ENCODE measurements around the gene IGF1. TPM values are rescaled to one million over a fixed set of nuclear protein-coding genes. Genes with fewer than 3 reads are reported as not detected.

Gene IGF1
- 10 to 100 TPM; 61.6 to 75.9 TPM for total RNA-seq
- long read RNA-seq, full-length matches to known transcripts, result 13 of 18 reads
- long read RNA-seq, partial matches to known transcripts, result 0 of 18 reads
- long read RNA-seq, other reads (novel, unspliced or antisense), result 5 of 18 reads

DNA sequence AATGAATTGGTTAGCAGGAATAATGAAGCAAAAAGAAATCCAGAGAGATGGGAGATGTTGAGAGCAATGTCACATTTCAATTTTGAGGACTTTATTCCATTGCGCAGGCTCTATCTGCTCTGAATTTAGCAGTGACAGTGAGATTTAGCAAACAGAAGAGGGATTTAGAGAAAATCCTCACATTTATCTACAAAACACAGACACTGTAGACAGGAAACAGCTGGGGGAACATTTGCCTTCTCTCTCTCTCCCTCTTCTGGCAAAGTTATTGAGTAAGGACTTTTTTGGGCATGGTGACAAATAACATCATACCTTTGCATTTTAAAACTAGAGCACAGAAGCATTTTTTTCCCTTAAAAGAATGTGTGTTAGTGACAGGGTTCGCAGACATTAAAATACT is at the start of gene IGF1:
Gene IGF1 (minus strand): TSS at position 158 of the 400 bp plus-strand sequence. CDS start 182 bp downstream, outside the sequence.
- ATAC-seq (peak; percentile 54 to 74), DNase-seq (no peak)
- intact Hi-C loops (cut with DNase I), result loop anchor here (5.0 to 10.0 kb wide), 3 partner anchors 136 to 543 kb away; no protein-coding TSS in a partner anchor

DNA sequence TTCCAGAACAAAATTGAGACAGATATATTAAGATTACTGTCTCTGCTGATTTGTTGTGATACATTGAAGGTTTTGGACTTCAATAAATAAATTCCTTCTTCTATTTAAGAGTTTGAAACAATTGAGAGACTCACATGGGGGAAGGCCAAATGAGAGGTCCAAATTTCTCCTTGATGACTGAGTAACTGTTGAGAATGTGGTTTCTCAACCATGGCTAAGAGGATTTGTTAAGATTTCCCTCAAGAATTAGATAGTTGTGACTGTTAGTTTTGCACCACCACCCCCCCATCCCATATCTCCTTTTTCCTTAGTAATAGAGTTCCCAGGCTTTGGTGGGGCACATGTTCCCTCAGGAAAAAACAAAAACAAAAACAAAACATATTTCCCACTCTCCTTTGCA is 47.7 kb upstream of the IGF1 start:
- no peak for ATAC-seq
- no peak for DNase-seq
- intact Hi-C loops (cut with DNase I), result no loop called here

DNA sequence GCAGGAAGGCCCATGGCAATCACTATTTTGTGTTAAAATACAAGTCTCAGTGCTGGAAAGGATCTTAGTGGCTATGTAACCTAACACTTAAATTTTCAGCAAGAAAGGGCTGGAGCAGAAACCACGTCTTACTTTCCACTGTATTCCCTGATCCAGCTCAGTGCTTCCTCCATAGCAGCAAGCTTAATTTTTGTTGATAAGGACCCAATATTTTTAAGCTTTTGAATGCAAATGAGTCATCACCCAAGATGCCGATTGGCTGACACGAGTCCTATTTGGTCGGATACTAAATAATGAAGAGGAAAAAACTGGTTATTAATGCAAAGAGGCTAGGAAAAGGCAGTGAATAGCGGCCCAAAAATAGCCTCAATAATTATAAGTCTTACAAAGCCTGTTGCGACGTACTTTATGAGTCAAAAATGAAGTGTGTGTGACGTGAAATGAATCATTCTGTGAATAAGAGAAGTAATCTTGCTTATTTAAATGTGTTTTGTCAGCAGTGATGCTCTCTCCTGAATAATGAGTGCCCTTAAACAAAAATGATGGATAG is 46.9 kb upstream of the IGF1 start:
- DNase-seq, result no peak
- intact Hi-C loops (cut with DNase I), result no loop called here
- peak in 1 of 2 donors; percentile 30 for ATAC-seq

DNA sequence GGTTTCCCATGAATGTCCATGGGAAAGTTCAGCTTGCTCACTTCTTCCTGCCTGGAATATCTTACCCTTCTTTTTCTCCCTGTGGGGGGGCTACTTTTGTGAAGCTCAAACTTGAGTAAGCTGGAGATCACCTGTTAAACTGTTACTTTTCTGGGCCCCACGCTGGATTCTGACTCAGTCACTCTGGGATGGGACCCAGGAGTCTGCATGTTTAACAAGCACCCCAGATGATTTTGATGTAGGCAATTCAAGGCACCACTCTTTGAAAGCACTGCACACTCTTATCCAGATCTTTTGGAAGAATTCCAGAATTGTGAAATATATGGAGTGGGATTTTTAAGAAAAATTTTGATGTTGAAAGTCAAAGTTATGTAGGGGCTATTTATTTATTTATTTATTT is 46.3 kb upstream of the IGF1 start:
- ATAC-seq (no peak), DNase-seq (no peak)
- intact Hi-C loops (cut with DNase I), result no loop called here

DNA sequence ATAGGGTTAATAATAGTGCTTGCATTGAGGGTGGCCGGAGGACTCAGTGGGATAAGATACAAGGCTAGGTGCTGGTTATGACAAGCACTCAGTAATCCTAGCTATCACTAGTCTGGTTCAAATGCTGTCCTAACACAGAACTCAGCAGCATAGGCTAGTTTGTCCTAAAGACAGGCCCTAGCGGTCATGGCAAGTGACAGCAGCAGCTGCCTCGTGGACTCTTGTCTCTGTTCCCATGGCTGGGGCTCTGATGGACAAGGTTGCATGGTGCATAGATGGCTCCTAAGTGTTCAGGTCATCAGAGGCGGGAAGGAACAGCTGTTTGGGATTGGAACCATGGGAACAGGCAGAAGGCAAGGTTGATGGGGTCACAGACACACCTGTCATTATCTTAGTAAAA is 42.4 kb upstream of the IGF1 start:
- ATAC-seq (no peak), DNase-seq (no peak)
- intact Hi-C loops (cut with DNase I), result no loop called here

DNA sequence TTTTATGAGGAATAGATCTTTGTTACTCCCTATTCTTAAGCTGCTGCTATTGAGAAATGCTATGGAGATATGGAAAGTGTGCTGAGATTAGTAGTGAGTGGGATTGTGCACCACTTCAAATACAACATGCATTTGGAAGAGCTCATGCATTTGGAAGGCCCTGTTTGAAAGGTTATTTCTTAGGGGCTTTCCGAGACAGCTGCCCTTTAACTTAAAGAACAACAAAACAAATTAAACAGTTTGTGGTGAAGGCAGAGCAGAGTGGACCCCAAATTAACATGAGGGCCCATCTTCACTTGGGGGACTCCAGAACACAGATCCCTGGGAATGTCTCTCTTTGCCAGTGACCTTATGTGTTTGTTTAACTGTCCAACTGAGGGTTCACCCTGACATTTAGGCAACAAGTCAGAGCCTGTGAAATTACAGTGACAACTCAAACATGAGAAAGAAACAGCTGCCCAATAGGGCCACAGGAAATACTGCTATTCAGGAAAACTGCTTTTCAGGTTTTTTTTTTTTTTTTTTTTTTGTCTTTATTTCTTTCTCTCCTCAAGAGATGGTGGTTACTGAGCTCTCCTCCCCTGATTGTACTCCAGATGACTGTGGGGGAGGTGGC is 41.4 kb upstream of the IGF1 start:
- no peak for ATAC-seq
- intact Hi-C loops (cut with DNase I), result no loop called here

DNA sequence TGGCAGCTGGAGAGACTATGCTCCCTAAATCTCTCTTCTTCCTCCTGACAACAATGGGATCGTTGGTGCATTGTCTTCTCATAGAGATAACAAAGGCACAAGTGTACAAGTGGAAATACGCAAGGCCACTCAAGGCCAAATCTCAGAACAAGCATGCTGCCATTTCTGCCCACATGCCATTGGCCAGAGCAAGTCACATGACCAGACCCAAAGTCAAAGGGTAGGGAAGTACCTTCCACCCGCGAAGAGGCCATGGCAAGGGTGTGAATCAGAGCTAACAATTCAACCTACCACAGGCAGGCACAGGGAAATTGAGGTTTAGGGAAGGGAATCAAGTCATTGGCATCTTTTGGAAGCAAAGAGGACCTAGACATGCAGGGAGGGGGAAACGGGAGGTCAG is 38.5 kb upstream of the IGF1 start:
- DNase-seq (no peak), ATAC-seq (no peak)
- intact Hi-C loops (cut with DNase I), result no loop called here

More for the DNA sequence above, 41.4 kb upstream of the IGF1 start:
- no peak for DNase-seq

DNA sequence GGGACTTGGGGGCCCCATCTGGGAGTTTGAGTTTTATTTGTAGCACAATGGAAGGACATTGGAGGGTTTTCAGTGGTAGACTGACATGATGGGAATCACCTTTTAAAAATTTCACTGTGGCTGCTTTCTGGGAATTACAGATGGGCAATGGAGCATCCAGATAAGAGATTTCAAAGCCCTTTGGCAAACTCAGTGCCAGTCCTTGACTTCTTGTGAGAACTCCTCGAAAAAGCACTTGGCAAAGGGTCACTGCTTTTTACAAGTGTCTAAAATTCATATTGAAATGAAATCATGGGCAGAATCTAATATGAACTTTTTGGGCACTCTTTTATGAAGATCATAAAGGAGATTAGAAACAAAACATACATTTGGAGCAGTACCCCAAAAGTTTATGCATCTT is 34.3 kb upstream of the IGF1 start:
- DNase-seq, result no peak
- ATAC-seq, result no peak
- intact Hi-C loops (cut with DNase I), result no loop called here

DNA sequence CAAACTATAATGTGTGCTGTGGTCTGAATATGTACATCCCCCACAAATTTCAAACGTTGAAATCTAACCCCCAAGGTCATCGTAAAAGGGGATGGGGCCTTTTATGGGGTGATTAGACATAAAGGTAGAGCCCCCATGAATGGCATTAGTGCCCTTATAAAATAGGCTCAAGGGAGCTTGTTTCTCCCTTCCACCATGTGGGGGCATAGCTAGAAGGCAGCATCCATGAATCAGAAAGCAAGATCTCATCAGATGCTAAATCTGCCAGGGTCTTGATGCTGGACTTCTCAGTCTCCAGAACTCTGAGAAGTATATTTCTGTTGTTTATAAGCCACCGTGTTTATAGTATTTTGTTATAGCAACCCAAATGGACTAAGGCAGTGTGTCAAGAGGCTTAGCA is 33.4 kb upstream of the IGF1 start:
- ATAC-seq, result no peak

DNA sequence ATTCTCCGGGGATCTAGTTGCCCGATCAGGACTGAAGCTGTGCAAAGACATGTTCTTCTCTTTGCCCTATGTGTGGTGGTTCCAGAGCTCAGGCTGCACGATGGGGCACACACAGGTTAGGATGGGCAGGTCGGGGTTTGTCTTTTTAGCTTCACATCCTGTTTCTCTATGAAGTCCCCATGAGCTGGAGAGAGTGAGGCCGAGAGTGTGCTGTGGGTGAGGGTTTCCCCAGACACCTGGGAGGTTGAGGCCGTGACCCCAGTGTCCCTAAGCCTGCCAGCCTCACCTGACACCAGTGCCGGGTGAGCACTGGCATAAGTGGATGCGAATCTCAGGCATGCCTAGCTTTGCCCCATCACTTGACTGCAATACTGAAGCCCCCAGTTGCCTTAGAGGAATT is 32.9 kb upstream of the IGF1 start:
- ATAC-seq, result no peak
- DNase-seq, result no peak
- intact Hi-C loops (cut with DNase I), result no loop called here

More for the DNA sequence above, 33.4 kb upstream of the IGF1 start:
- intact Hi-C loops (cut with DNase I), result no loop called here
- DNase-seq, result no peak

DNA sequence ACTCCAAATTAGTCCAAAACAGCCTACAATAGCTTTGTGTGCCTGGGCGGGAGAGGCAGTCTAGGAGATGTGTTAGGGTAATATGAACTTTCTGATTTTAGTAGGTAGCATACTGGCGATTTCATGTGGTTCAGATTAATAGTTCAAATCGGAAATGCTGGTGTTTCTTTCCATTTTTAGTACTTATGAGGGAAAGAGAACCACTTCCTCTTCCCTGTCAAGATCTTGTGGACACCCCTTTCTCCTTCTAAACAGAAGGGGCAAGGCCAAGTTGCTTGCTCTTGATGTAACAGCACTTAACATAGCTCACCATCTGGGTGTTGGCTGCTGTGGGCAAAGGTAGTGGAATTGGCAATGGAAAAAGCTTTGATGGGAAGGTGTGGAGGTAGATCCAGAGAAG is 32.2 kb upstream of the IGF1 start:
- intact Hi-C loops (cut with DNase I), result no loop called here
- DNase-seq (no peak), ATAC-seq (no peak)

DNA sequence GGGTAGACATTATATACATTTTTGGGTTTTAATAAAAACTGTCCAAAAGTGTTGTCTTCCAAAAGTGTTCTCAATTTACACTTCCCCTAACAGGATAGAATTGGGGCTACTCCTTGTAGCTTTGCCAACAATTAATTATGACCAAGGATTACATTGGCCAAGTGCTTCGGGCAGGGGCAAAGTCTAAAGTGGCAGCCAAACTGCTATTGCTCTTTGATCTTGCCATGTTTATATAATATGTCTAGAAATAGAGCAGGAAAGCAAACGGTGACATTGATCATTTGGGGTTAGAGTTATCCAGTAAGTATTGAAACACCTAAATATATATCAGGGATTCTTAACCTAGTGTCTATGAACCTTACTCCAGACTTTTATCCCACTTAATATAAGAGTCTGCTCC is 31.2 kb upstream of the IGF1 start:
- ATAC-seq, result no peak
- intact Hi-C loops (cut with DNase I), result no loop called here
- DNase-seq, result no peak

DNA sequence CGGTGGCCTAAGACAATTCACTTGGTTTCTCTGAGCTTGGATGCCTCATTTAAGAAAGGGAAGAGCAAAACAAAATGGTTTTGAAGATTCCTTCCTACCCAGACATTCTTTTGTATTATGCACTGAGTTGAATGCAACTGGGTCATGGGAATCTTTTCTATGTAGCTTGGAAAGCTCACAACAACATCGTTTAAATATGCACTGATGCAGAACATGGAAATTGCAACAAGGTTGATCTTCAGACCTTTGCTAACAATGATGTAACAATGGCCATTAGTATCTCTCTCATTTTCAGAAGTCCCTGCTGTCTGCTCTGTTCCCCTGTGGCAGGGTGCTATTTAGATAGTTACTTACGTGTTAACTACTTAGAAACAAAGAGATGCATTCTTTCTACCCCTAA is 30.1 kb upstream of the IGF1 start:
- DNase-seq (no peak), ATAC-seq (no peak)
- intact Hi-C loops (cut with DNase I), result no loop called here

DNA sequence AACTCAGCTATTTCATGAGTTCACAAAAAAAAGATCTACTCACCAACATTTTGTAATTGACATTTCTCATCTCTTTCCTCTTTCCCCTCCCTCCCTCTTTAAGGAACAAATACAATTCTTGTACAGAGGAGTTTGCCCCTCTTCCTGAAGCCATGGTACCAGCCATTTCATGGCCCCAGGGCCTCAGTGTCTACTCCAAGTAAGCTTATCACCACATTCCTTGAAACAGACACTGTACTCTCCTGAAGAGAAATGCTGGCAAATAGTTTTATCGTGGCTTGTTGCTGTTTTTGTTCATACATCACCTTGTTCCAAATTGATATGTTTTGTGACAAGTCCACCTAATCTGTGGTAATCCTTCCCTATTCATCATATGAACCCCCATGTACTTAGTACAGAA is 29.7 kb upstream of the IGF1 start:
- intact Hi-C loops (cut with DNase I), result no loop called here
- ATAC-seq, result no peak

DNA sequence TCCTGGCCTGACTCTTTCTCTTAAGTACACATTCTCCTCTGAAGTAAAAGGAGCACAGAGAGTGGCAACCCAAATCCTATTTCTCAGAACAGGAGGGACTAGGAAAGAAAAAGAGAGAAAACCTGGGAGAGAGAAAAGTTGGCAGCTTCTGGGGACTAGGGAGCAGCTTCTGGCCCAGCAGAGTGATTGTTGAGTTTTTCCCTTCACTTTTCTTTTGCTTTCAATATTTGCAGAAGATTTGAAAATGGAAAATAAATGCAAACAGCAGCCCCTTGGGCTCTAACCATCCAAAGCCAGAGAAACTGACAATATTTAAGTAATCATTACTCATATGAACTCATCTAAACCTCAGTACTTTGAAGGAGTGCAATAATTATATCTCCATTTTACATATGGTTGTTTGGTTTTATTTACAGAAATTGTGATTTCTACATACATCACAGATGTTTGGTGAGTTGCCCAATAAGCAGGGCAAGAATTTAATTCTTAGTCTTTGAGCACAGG is 28.8 kb upstream of the IGF1 start:
- no peak for DNase-seq
- intact Hi-C loops (cut with DNase I), result no loop called here
- ATAC-seq, result no peak

More for the DNA sequence above, 29.7 kb upstream of the IGF1 start:
- DNase-seq, result no peak

DNA sequence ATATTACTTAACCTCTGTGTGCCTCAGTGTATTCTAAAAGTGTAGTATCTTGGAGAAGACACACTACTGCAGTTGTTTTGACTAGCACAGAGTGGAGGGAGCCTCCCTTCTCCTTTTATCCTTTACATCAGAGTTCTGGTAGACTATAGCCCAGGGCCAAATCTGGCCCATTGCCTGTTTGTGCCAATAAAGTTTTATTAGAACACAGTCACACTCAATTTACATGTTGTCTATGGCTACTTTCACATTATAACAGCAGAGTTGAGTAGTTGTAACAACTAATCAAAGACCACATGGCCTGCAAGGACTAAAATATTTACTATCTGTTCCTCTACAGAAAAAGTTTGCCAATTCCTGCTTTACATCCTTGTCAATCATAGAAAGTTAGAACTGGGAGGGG is 27.7 kb upstream of the IGF1 start:
- intact Hi-C loops (cut with DNase I), result no loop called here
- no peak for DNase-seq
- no peak for ATAC-seq

DNA sequence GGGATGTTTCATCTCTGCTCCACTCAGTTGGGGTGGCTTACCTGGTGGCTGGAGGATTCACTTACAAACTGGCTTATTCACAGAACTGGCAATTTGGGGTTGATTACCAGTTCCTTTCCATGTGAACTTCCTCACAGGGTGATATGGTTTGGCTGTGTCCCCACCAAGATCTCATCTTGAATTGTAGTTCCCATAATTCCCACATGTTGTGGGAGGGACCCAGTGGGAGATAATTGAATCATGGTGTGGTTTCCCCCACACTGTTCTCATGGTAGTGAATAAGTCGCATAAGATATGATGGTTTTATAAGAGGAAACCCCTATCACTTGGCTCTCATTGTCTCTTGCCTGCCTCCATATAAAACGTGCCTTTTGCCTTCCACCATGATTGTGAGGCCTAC is 26.9 kb upstream of the IGF1 start:
- ATAC-seq (no peak), DNase-seq (no peak)
- intact Hi-C loops (cut with DNase I), result no loop called here

DNA sequence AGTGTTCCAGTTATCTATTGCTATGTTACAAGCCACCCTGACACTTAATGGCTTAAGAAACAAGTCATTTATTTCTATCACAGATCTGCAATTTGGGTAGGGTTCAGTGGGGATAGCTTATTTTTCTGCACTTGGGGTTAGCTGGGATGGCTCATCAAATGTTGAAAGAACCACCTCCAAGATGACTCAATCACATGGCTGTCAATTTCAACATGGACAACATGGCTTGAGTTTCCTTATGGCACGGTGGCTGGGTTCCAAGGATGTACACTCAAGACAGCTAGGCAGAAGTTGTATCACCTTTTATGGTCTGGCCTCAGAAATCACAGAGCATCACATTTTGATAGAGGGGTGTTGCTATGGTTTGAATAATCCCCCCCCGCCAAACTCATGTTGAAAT is 24.5 kb upstream of the IGF1 start:
- intact Hi-C loops (cut with DNase I), result no loop called here
- no peak for DNase-seq

DNA sequence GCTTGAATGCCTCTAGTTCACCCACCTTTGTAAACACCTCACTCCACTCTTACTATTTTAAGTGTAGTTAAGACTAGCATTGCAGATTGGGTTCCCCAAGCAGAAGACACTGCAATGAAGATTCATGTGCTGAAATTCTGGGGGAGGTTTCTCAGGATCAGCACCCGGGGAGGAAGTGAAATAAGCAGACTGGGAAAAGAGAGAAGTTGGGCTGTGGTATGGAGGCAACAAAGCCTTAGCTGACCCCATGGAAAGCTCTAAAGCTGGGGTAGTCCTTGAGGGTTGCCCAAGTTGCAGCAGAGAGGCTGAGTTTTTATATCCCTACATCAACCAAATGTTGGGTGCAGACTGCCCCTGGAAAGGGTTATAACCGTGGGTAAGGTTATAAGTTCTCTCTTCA is 23.9 kb upstream of the IGF1 start:
- no peak for DNase-seq
- intact Hi-C loops (cut with DNase I), result no loop called here
- peak in 1 of 2 donors; percentile 80 for ATAC-seq

More for the DNA sequence above, 24.5 kb upstream of the IGF1 start:
- ATAC-seq, result no peak

DNA sequence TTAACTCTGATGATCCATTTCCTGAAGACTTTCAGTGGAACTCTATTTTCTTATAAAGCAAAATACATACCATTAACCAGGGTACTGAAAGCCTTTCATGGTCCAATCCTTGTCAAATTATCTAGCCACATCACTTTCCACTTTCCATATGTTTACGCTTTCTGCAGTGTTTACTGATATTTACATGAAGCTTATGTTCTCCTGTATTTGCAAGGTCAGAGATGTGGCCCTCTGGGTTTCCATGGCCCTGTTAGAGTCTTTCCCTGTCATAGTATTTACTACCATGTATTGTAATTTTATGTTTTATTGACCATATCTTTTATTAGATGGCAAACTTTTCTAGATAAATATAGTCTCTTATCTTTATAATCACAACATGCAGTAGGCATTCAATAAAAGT is 23.5 kb upstream of the IGF1 start:
- DNase-seq (no peak), ATAC-seq (no peak)
- intact Hi-C loops (cut with DNase I), result no loop called here

DNA sequence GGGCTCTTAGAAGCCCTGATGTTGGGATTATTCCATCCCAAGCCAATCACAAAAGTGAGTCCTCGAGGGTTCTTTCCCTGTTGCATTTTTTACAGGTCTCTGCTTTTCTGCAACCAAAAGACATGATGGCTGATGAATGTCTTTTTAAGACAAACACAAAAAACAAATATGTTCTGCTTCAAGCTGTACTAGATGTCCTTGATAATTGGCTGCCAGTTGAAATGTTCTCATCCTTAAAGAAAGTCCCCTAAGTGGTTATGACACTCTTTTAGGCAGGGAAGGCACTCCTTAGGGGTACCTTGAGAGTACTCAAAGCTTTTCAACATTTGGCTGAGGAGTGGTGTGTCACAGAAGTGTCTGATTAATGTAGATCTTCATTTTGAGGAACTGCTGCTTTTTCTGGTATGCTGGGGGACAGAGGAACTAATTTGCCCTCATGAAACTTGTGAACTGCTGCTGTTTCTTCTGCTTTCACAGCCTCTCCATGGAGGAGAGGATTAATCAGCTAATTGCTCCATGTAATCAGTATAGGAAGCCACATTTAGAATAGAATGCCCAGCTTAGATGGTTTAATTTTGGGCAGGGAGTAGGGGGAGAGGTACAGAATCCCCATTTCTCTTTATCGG is 22.8 kb upstream of the IGF1 start:
- peak in 1 of 2 donors; percentile 41 for ATAC-seq
- intact Hi-C loops (cut with DNase I), result no loop called here
- DNase-seq, result no peak

Measured in left cardiac atrium (tissue), 4 donors.